ENCODE data around the gene ARMC12.
"Not testable (repeated sequence)": the region's sequence is repeated elsewhere in the genome, so short reads cannot be mapped to it uniquely, and the experiment has no call there.

The ARMC12 gene

DNA sequence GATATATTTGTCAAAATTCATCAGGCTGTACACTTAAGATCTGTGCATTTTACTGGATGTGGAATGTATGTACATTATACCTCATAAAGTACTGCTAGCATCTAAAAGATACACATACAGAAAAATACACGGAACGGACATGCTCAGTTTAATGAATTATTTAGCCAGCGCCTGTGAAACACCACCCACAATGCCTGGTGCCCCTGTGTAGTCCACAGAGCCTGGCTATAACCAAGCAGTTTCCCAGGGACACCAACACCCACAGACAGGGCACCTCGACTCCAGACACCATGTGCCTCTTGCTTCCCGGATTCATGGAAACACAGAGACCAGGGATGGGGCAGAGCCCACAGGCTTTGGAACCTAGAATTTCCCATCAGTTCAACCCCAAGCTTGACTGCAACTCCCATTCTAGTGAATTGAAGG is 17.4 kb upstream of the ARMC12 start:
- peak; percentile 42 for DNase-seq

DNA sequence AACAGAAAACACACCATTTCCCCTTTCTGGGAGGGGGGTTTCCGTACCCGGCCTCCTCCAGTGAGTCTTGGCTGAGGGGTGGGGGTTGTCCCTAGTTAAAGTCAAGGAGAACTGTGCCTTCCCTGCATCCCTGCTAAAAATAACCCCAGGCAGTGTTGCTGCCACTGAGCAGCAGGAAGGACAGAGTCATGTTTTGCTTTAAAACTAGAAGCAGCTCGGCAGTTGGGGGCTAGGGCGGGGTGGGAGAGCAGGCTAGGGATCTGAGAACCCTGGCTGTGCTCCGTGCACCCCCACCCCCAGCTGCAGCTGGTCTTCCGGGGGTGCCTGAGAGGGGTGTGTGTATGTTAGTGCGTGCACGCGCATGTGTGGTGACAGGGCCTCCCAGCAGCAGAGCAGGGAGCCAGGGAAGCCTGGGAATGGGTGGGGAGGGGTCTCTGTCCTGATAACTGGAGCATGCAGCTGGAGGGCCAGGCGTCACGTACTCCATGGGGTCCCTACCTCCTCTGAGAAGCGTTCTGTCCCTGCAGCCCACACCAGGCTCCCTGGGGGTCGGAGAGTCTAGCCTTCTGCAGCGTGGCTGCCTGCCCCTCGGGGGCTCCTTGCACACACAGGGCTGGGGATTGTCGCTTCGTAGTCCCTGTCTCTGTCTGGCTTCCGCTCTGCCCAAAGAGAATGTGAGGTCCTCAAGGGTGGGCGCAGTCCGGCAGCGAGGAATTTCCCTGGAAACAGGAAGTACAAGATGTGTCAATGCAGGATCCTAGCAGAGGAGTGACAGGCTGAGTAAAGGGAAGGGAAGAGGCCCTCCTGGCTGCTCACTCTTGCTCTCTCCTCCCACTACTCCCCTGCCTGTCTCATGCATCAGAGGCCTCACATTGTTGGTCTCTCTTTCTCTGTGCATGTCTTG is 16.8 kb upstream of the ARMC12 start:
- DNase-seq: peak; percentile 58

- DNase-seq: no peak
Observed at GRCh38 chr6:35722121-35722761, 14.6 kb upstream of the ARMC12 start.

GRCh38 chr6:35723587-35723986 is 13.2 kb upstream of the ARMC12 start:
- DNase-seq: no peak

GRCh38 chr6:35724059-35724458 is 12.8 kb upstream of the ARMC12 start:
- DNase-seq: no peak

DNA sequence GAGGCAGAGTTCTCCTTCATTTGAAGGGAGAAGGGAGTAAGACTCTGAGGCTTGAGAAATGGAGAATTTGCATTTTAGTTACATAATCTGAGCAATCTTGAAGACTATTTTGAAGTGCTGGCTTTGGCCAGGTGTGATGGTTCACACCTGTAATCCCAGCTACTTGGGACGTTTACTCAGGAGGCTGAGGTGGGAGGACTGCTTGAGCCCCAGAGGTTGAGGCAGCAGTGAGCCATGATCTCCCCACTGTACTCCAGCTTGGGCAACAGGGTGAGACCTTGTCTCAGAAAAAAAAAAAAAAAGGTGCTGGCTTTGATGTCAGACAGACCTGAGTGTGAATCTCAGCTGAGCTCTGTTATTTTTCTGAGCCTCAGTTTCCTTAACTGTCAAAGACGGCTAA is 12.4 kb upstream of the ARMC12 start:
- no peak for DNase-seq

- DNase-seq: no peak
Observed at GRCh38 chr6:35725081-35725708, 11.6 kb upstream of the ARMC12 start.

DNA sequence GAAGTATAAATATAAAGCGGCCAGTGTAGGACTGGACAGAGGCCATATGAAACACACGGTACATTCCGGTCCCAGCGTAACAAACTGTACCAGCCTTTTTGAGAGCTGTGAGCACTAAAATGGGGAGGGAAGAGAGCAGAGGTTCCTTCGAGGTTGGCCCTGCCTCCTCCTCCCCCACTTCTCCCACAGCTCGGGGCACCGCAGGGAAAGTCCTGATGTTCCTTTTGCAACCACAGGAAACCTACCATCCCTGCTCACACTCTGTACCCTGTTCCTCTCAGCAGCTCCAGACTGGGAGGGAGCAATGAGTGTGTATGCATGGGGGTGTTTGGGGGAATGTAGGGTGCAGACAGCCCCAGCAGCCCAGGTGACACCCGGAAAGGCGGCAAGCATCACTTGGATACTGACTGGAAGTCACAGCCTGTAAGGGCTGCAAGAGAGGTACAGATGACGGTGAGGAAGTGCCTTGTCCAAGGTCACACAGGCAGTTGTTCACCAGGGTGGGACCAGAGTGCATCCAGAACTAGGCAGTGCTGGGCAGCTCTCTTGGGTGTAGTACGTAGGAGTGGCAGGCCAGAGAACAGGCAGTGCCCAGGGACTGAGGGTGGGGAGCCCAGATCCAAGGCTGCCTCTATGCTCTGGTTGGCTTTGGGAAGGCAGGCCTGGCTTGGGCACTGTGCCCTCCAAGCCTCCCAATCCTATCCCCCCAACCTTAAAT is 11.0 kb upstream of the ARMC12 start:
- peak; percentile 89 for DNase-seq

DNA sequence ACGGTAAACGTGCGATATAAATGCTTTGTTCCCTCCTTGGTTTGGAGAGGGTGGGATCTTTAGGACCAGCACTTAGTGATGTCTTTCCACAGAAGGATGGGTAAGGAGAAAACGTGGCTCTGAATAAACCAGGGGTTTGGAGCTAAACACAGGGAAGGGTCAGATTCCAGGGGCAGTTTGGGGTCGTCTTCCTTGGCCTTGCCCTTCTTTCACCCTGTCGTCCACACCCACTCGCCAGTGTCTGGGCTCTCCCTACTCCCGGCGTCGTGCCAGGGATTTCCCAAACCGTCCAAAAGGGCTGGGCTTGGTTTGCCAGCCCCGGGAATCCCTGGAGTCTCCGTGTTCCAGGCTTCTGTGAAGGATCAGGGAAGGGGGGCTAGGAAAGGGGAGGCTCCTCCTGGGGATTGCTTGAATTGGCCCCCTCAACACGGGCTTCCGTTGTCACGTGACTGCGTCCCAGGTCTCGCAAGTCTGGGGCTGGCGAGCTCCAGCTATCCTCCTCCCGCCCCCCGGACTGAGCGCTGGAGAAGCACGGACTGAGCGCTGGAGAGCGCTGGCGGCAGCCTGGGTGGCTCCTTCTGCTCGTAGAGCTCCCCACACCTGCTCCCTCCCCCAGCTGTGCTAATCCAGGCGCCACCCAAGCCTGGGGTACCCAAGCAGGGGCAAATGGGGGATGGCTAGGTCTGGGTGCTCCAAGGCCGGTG is 9.4 kb upstream of the ARMC12 start:
- no peak for DNase-seq

- DNase-seq: peak; percentile 96
Observed at GRCh38 chr6:35727935-35728682, 8.7 kb upstream of the ARMC12 start.

- peak; percentile 65 for DNase-seq
Observed at GRCh38 chr6:35728683-35729678, 7.9 kb upstream of the ARMC12 start.

DNA sequence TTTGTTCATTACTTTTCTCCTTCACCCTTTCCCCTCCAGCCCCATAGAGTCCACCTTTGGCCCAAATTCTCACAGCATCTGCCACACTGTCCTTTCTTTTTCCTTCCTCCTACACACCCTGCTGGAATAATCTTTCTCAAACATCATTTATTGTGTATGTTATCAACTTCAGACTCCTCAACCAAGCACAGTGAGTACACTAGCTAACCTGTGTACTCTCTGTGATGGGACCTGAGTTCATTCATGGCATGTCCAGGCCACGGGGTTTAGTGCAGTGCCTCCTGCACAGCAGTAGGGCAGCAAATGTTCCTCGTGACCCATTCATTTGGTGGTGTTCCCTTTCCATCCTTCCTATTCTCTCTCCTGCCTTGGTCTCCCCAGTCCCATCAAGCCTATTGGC is 7.1 kb upstream of the ARMC12 start:
- DNase-seq: peak; percentile 53

GRCh38 chr6:35730745-35731413 is 6.0 kb upstream of the ARMC12 start:
- DNase-seq: no peak

DNA sequence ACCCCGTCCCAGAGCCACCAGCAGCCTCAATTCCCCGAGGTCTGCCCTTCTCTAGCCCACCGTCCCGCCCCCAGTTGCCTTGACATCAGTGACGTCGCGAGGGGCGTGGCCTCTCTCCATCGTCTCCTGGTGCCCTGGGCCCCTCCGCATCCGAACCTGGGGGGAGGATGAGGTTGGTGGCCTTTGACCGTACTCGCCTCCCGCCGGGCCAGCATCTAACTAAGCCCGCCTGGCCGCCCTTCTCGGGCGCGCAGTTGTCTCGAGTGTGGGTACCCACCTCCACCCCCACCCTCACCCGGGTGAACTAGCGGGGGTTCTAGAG is 5.5 kb upstream of the ARMC12 start:
- peak; percentile 94 for DNase-seq

- peak; percentile 93 for DNase-seq
Observed at GRCh38 chr6:35731736-35732532, 4.9 kb upstream of the ARMC12 start.

GRCh38 chr6:35733633-35734032 is 3.2 kb upstream of the ARMC12 start:
- no peak for DNase-seq

DNA sequence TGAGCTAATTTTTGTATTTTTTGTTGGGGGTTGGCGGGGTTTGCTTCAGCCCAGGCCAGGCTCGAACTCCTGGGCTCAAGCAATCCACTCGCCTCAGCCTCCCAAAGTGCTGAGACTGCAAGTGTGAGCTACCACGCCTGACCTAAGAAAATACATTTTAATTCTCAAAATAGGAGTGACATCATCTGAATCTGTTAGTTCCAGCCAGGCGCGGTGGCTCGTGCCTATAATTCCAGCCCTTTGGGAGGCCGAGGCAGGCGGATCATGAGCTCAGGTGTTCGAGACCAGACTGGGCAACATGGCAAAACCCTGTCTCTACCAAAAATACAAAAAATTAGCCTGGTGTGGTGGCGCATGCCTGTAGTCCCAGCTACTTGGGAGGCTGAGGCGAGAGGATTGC is 2.5 kb upstream of the ARMC12 start:
- not testable (repeated sequence) for DNase-seq

DNA sequence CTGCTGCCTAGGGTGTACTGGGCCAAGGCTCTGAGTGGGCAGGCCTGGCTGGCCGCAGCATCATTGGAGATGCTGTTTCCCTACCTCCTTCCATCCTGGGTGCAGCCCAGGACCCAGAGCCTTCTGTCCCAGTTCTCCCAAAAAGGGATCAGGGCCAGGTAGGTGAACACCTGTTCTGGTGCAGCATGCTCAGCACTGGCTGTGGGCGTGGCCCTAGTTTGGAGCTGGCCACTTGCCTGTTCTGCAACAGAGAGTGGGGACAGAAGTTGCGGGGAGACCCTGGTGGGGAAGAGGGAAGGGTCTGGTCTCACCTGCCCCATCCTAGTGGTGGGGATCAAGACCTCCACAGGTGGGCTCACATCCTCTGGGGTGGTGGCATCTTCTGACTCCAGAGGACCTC is 1.4 kb upstream of the ARMC12 start:
- no peak for DNase-seq

DNA sequence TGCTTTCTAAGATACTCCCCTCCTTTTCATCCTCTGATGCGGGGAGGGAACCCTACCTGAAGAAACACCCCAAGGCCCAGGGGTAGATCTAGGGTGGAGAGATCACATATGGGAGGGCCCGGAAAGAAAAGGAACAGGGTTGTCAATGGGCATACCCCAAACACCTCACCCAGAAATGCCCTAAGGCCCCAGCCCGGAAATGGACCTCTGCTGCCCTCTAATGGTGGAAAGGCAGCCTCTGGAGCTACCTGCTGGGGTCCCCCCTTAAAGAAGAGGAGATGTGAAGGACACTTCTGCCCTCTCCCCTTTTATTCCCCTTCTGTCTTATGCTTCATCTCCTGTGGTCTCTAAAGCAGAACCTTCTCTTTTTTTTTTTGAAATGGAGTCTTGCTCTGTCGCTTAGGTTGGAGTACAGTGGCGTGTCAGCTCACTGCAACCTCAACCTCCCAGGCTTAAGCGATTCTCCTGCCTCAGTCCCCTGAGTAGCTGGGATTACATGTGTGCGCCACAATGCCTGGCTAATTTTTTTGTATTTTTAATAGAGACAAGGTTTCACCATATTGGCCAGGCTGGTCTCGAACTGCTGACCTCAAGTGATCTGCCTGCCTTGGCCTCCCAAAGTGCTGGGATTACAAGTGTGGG is 458 bp upstream of the ARMC12 start:
- DNase-seq: peak; percentile 82
